Raji (cell line): ENCODE measurements around the gene VPS16.

Experiments used
- POLR2A ChIP-seq: IDR thresholded peaks from 2 replicates; pipeline ENCODE4 v1.6.1; 2011; ENCODE audit warnings: low read depth, low read length, control low read depth; ENCODE audit not compliant: insufficient read depth

Gene VPS16

DNA sequence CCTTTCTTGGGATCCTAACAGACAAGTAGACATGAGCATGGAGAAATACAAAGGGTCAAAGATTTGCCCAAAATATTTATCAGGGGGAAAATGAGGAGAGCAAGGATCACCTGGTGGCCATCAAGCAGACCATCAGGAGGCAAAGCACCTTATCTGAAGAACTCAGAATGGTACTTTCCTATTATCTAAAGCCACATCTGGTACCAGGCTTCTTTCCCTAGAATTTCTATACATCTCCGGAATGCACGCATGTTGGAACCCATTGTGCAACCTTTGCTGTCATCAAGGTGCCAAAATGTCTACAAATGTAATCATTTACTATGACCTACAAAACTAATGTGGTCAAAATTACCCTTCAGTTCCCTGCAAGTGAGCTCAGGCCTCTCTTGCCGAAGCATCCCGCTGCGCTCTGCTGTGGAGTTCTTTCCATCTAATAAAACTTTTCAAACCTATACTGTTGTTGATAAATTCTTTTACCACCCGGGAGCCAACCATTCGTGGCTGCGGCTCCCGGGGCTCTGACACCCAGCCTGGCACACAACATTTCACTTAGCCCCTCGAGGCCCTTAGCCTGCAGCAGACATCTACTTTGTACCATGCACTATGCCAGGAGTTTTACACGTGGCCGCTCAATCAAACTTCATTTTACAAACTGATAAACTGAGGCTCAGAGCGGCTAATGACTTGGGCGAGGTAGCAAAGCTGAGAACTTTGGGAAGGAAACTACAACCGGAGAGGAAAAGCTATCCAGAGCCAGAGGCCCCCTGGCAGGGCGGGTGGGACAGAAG lies 36.3 kb upstream of the VPS16 start:
- no peak for TF ChIP-seq POLR2A

DNA sequence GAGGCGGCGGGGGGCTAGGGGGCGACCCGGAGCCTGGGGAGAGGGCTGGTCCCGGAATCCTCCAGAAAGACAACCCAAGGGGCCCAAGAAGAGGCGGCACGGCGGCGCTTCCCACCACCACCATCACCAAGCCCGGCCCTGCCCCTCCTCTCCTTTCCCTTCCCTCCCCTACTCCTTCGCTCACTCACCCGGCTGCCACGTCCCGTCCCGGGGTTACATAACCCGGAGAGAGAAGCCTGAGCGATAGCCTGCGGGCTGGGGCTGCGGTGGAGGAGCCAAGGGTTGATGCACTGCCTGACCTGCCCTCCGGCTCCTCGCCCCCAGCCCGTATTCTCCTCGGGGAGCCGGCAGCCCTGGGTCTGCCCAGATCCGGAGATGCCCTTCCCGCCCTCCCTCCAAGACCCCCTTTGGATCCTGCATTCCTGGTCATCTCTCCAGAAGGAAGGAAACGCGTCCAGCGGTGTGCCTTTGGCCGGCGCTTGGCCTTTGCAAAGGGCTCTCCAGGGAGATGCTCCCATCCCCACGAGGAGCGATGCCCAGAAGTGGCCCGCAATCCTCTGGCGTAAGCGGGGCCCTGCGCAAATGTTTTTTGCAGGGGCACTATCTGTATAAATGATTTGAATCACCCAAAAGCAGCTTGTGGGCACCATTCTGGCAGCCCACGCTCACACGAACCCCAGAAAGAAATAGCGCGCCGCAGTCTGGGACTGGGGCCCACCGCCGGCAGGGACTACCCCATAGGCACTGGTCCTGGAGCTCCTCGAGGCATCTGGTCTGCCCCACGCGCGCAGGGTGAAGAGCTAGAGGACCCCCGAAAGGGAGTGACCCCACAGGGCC lies 35.5 kb upstream of the VPS16 start:
- TF ChIP-seq POLR2A = no peak

DNA sequence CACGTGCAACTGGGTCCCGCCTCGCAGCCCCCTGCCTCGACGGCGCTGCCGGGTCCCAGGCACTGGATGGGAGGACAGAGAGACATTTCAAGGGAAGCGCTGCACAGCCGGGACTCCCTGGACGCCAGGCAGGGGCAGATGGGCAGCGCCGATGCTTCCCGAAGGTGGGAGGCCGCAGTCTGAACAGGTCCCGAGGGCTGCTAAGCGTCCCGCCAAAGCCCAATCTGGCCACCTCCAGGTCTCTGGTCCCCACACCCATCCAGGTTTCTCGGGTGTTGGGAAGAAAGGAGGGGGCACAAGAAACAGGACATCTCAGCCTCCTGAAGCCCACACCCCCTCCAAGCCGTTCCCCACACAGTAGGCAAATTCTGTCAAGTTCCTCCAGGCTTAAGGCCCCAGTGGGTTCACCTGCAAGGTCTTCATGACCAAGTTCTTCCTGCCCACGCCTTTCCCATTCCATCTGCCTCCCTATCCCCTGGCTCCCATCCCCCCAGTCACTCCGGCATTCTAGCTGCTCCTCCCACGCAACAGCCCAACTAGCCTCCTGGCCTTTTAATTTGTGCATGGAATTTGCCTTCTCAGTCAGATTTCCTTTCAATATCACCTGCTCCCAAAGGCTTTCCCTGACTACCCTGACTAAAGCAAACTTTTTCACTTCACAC lies 34.7 kb upstream of the VPS16 start:
- TF ChIP-seq POLR2A = no peak

DNA sequence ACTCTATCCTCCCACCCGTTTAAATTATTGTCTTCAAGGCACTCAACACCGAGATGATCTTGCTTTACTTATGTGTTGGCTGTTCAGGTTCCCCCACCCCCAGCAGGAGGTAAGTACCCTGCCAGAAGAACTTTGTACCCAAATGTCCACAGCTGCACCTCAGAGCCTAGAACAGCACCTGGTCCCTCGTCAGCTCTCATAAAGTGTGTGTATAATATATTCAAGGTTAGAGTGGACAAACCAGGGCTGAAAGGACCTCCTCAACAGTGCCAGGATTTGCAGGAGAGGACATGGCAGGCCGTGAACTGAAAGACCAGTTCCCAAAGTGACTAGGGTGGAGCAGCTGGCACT lies 34.2 kb upstream of the VPS16 start:
- TF ChIP-seq POLR2A = no peak

DNA sequence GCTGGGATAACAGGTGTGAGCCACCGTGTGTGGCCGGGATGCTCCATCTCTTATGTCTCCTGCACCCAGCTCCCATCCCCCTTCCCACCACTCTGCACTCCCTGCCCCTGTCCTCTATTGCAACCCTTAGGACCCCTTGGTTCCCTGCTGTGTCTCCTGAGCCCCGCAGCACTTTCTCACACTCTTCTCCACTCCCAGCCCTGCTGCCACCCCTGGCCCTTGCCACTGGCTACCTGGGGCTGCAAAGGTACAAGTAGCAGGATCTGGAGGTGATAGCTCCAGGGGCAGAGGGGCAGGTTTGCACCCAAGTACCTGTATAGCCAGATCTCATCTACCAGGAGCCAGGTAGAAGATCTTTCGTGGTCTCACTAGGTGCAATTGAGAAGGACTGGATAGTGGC lies 33.5 kb upstream of the VPS16 start:
- TF ChIP-seq POLR2A = no peak

DNA sequence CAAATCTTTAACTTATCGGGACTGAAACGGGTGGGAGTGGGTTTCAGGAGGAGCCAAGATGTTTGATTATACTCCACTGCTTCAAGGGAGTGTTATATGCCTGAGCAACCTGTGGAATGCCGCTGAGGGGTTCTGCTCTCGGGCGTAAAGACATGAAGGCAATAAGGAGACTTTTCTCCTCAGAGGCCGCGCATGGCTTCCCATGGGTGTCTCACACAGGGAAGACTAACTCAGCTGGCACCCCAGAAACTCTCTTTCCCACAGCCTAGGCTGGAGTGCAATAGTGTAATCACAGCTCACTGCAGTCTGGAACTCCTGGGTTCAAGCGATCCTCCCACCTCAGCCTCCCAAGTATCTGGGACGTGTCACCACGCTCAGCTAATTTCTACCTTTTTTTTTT lies 30.9 kb upstream of the VPS16 start:
- TF ChIP-seq POLR2A = no peak

DNA sequence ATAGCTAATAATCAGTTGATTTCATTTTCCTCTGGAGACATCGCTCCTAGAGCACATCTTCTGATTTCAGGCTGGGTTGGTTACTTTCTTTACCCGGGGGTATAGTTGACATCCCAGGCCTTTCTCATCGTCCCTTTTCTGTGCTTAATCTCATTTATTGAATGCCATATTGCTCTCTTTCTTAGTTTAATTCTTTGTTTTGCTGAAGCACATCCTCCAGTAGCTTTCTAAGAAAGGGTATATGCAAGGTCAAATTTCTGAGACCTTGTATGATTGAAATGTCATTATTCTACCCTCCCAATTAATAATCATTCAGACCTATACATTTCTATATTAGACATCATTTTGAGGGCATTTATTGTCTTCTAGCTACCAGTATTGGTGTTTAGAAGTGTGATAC lies 28.4 kb upstream of the VPS16 start:
- no peak for TF ChIP-seq POLR2A

DNA sequence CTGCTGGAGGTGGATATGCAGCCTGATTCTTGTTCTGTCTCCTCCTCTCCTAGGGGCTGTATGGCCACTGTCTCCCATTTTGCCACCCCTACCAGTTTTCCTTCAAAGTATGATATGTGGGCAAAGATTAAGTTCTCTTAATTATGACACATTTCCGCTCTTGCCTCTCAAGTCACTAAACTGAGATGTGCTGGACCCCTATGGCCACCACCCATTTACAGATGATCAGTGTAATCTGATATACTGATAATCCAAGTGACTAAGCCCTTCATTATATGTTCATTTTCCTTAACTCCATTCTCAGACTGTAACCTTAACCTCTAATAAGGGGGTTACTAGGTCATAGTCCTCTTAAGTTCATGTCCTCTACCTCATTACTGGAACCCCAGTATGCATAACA lies 26.5 kb upstream of the VPS16 start:
- TF ChIP-seq POLR2A = no peak

DNA sequence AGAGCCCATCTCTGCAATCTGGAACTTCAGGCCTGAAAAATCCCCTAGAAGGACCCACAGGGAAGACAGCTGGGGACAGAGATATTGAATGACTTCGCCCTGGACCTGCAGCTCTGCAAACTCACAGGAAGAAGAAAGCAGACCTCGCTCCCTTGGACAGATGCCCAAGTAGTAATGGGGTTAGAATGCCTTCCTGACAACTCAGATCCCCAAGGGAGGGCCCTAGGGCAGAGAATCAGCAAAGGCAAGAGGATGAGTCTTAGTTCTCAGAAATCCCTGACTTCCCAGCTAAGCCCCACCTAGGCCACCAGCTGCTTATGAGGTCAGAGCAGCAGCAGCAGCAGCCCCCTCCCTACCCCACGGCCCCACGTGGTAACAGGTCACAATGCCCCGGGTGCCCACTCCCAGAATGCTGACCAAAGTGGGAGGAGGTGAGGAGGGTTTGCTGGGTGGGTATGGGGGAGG lies 25.9 kb upstream of the VPS16 start, which contains the start of gene C20orf141:
Gene C20orf141 (plus strand): TSS at position 401 of the 465 bp plus-strand sequence. CDS start 198 bp downstream, outside the sequence.
- TF ChIP-seq POLR2A = no peak

DNA sequence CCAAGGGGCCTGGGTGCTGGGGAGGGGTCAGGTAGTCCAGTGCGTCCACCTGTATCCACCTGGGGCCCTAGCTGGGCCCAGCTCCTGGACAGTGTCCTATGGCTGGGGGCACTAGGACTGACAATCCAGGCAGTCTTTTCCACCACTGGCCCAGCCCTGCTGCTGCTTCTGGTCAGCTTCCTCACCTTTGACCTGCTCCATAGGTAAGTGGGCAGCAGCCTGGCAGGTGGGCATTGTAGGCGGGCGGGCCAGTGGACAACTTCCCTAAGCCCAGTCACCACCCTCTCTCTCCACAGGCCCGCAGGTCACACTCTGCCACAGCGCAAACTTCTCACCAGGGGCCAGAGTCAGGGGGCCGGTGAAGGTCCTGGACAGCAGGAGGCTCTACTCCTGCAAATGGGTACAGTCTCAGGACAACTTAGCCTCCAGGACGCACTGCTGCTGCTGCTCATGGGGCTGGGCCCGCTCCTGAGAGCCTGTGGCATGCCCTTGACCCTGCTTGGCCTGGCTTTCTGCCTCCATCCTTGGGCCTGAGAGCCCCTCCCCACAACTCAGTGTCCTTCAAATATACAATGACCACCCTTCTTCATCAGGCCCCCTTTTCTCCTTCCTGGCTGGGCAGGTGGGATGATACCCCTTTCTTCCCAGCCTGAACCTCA lies 25.2 kb upstream of the VPS16 start:
- no peak for TF ChIP-seq POLR2A

DNA sequence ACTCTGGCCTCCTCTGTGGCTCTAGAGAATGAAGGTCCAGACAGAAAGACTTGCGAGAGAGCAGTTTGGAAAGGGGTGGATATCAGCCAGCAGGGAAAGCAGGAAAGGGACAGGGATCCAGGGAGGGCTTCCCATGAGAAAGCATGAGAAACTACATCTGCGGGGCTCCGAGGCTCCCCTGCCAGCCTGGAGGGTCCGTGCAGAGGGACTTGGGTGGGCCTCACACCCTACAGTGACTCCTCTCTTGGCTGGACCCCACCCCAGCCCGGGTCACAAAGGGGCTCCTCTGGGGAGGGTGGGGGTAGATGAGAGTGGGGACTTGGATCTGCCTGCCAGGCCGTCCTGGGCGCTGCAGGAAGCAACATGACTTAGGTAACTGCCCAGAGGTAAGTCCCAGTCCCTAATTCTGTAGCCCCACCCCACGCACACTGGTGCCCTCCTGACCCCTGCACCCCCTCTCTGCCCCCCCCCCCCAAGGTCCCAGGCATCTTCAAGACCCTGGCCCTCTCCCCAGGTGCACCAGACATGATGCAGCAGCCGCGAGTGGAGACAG lies 24.4 kb upstream of the VPS16 start, which contains the start of gene TMEM239:
Gene TMEM239 (plus strand): TSS at position 335 of the 553 bp plus-strand sequence. CDS start 191 bp downstream, at position 526.
- no peak for TF ChIP-seq POLR2A

DNA sequence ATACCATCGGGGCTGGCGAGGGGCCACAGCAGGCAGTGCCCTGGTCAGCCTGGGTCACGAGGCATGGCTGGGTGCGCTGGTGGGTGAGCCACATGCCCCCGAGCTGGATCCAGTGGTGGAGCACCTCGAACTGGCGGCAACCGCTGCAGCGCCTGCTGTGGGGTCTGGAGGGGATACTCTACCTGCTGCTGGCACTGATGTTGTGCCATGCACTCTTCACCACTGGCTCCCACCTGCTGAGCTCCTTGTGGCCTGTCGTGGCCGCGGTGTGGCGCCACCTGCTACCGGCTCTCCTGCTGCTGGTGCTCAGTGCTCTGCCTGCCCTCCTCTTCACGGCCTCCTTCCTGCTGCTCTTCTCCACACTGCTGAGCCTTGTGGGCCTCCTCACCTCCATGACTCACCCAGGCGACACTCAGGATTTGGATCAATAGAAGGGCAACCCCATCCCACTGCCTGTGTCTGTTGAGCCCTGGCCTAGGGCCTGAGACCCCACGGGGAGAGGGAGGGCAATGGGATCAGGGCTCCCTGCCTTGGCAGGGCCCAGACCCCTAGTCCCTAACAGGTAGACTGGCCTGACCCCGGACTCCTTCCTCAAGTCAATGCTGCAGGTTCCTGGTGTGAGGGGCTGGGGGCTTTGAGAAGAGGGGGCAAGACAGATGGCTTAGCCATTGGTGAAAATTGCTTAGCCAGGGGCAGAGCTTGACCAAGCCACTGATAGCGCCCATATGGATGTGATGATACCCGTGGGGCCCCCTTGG lies 23.8 kb upstream of the VPS16 start:
- no peak for TF ChIP-seq POLR2A

DNA sequence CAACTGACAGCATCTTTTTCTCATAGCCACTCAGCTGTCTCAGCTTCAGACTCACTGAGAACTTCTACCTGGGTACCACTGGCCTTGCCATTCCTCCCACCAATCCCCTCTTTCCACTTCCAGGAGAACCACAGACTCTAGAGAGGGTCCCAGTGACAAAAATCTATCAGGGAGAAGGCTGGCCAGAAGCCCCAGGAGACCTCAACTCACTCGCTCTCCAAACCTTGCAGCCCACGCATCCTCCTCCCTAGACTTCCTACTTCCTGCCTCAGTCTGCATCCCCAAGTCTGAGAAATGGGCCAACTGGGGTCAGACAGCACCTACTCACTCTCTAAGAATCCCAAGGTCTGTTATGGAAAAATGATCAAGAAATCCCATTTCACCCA lies 23.2 kb upstream of the VPS16 start:
- TF ChIP-seq POLR2A = no peak
